Nasal cavity respiratory epithelium epithelial cell of viscerocranial mucosa (primary cell): ENCODE data around the gene CEP170. TPM values are rescaled to one million over a fixed set of nuclear protein-coding genes. Genes with fewer than 3 reads are reported as not detected.

Source experiments
- total RNA-seq: library from RNA; depleted of rRNA; stranded (reverse); fragments of >200 nt; gene quantifications from 2 replicates; pipeline ENCODE4 v1.2.3, GENCODE V29; 2014

Gene CEP170
- 27.0 and 36.3 TPM in 2 replicates for total RNA-seq

GRCh38 chr1:243254927-243255790 lies at the start of gene CEP170:
Gene CEP170, minus strand, starts transcription at chr1:243255281. Its CDS starts 30,001 bp downstream, at chr1:243225280.

DNA sequence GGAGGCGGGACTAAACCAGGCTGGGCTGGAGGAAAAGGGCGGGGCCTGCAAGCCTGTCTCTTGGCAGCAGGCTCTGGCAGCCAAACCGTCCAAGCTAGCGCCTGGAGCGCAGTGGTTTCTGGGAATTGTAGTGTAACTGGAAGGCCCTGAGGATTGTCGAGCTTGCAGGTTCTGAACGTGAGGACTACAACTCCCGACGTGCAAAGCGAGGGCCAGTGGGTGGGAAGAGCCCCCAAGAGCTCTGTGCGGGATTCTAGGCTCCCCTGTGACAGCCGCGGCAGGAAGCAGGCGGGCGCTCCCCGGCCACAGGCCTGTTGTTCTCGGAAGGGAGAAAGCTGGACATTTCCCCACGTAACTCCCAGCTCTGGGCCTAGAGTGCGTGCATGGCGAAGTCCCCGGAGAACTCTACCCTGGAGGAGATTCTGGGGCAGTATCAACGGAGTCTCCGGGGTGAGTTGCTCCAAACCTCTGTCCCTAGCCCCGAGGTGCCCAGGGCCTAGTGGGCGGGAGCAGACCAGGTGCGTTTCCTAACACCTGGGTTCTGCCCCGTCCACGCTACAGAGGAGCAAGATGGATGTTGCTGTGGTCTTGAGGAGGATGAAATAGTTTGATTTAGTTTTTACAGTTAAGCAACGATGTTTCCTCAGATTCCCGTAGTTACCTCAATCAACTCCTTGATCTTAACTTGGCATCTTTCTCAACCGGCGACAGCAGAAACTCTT lies 871 bp upstream of the CEP170 start, which contains the start of gene SDCCAG8:
Gene SDCCAG8 (plus strand): TSS at position 251 of the 722 bp plus-strand sequence. CDS start 133 bp downstream, at position 384.

Other genes starting within 250 kb of the CEP170 start
- 33.5 and 52.7 TPM in 2 replicates for gene SDCCAG8, start 760 bp upstream of the CEP170 start, total RNA-seq